Gastroesophageal sphincter (tissue), 4 donors: ENCODE results near the gene FHIT. TPM values are rescaled to one million over a fixed set of nuclear protein-coding genes. Genes with fewer than 3 reads are reported as not detected.

Source experiments
- ATAC-seq: fragments of 150-250 bp; one replicate; pipeline ENCODE4 v1.9.1; 2016; ENCODE audit warnings: mild to moderate bottlenecking, moderate library complexity
- H3K27ac ChIP-seq, 4 donors: fragments of 200-600 bp; sonication (generic) in 3 of 4; 1 replicate in 3 of 4; 2 replicates in 1 of 4; pipeline ENCODE4 v1.5.1; 2016 to 2019
- H3K27me3 ChIP-seq: fragments of 200-600 bp; sonication (generic); one replicate; pipeline ENCODE4 v1.5.1; 2019
- H3K36me3 ChIP-seq, 2 donors: fragments of 200-600 bp; sonication (generic); one replicate each; pipeline ENCODE4 v1.5.1; 2019; ENCODE audit warnings: control low read depth in 1 of 2
- H3K4me1 ChIP-seq, 3 donors: fragments of 200-600 bp; sonication (generic); 1 replicate in 2 of 3; 2 replicates in 1 of 3; pipeline ENCODE4 v1.5.1; 2016 to 2019; ENCODE audit warnings: control low read depth in 2 of 3
- H3K4me3 ChIP-seq, 2 donors: fragments of 200-600 bp; sonication (generic); one replicate each; pipeline ENCODE4 v1.5.1; 2019; ENCODE audit warnings: mild to moderate bottlenecking in 1 of 2, moderate library complexity in 1 of 2
- H3K9me3 ChIP-seq, 3 donors: fragments of 200-600 bp; sonication (generic); one replicate each; pipeline ENCODE4 v1.5.1; 2017 to 2019; ENCODE audit warnings: control low read depth in 2 of 3
- EP300 ChIP-seq: sonication (generic); formaldehyde crosslinking; IDR thresholded peaks from one replicate; pipeline ENCODE4 v1.6.1; 2017; ENCODE audit warnings: antibody characterized with exemption, mild to moderate bottlenecking
- POLR2A ChIP-seq, 2 donors: fragments of 450-650 bp; IDR thresholded peaks; one replicate each; pipeline ENCODE4 v1.6.1; 2017; ENCODE audit warnings: antibody characterized with exemption in 2 of 2, mild to moderate bottlenecking in 2 of 2, moderate library complexity in 1 of 2
- POLR2AphosphoS5 ChIP-seq: sonication (generic); formaldehyde crosslinking; IDR thresholded peaks from one replicate; pipeline ENCODE4 v1.6.1; 2017; ENCODE audit warnings: antibody characterized with exemption
- WGBS, 2 donors: methylation state at CpG; one replicate each; pipeline ENCODE4 v1.1.5; 2018; ENCODE audit warnings: low coverage in 1 of 2; 5-methylcytosine and 5-hydroxymethylcytosine counted together
- total RNA-seq, 4 donors: library from RNA; depleted of rRNA; stranded (reverse); fragments of >200 nt; gene quantifications; one replicate each; pipeline ENCODE4 v1.1.0, GENCODE V29; 2016
- TF ChIP-seq, protein P1 (sequence below), 4 experiments: fragments of 200-600 bp in 2 of 4; fragments of 450-650 bp in 2 of 4; sonication (generic) in 1 of 4; IDR thresholded peaks; one replicate each; pipeline ENCODE4 v1.5.1; 2017 to 2019; ENCODE audit warnings: antibody characterized with exemption in 4 of 4, mild to moderate bottlenecking in 2 of 4, moderate library complexity in 2 of 4

FHIT gene
- total RNA-seq, 4 donors from 2014 or later = 1.4 to 7.3 (median 3.9) TPM

DNA sequence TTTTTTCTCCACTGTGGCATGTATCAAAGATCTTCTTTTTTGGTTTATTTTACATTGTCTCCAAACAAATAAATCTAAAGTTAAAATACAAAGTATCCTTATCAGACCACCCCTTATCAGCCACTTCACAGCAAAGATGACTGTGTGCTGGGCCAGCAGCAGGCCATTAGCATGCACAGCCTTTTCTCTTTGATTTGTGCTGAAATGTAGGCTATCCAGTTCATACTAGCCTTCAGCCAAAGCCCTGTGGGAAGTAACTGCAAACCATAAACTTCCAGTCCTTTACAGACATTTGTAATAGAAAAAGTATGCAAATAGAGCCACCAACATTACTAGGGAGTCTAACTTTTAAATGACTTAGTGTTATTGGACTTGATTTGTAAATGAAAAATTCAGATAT, 816.3 kb downstream of the FHIT start:
- no peak overlapping the region for H3K27ac ChIP-seq
- ATAC-seq = no peak
- H3K36me3 ChIP-seq = no peaks in the 10 kb centered on the region
- no peaks in the 10 kb centered on the region for H3K9me3 ChIP-seq
- H3K4me3 ChIP-seq = no peak overlapping the region
- H3K27me3 ChIP-seq = no peaks in the 10 kb centered on the region
- TF ChIP-seq EP300 (no peak), POLR2A (IDR thresholded peaks at IDR 0.05) (no peak), POLR2AphosphoS5 (no peak)
- TF ChIP-seq, protein P1, sequence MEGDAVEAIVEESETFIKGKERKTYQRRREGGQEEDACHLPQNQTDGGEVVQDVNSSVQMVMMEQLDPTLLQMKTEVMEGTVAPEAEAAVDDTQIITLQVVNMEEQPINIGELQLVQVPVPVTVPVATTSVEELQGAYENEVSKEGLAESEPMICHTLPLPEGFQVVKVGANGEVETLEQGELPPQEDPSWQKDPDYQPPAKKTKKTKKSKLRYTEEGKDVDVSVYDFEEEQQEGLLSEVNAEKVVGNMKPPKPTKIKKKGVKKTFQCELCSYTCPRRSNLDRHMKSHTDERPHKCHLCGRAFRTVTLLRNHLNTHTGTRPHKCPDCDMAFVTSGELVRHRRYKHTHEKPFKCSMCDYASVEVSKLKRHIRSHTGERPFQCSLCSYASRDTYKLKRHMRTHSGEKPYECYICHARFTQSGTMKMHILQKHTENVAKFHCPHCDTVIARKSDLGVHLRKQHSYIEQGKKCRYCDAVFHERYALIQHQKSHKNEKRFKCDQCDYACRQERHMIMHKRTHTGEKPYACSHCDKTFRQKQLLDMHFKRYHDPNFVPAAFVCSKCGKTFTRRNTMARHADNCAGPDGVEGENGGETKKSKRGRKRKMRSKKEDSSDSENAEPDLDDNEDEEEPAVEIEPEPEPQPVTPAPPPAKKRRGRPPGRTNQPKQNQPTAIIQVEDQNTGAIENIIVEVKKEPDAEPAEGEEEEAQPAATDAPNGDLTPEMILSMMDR (IDR thresholded peaks at IDR 0.05) = no peak
- H3K4me1 ChIP-seq = no peaks in the 10 kb centered on the region

DNA sequence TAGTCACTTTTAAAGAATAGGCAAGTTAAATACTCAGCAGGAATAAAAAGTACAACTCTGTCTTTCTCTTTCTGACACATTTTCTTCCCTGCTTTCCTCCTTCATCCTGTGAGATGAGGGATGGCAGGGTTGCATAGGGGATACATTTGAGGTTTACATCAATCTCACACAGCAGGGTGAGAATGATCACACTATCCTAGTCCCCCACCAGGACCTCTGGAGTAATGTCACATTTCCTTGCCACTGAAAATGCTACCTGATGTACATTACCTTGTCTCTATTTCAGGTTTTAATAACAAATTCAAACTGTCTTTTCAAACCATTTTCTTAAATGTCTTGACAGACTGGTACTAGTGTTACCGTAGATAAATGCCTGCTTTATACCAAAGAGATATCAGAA, 816.9 kb downstream of the FHIT start:
- no peak overlapping the region for H3K4me3 ChIP-seq
- WGBS, 2 donors = 56 to 88% methylated on average over 1 of the region's 1 CpG
- no peak overlapping the region for H3K27ac ChIP-seq
- H3K9me3 ChIP-seq = no peaks in the 10 kb centered on the region
- TF ChIP-seq, protein P1 (IDR thresholded peaks at IDR 0.05) = no peak
- no peak for TF ChIP-seq POLR2AphosphoS5
- no peak for TF ChIP-seq EP300
- no peak for TF ChIP-seq POLR2A (IDR thresholded peaks at IDR 0.05)
- no peaks in the 10 kb centered on the region for H3K27me3 ChIP-seq
- no peaks in the 10 kb centered on the region for H3K4me1 ChIP-seq
- no peaks in the 10 kb centered on the region for H3K36me3 ChIP-seq
- ATAC-seq = no peak

- Histone ChIP-seq H3K27ac (no peak overlapping the region), H3K9me3 (no peaks in the 10 kb centered on the region), H3K27me3 (no peaks in the 10 kb centered on the region), H3K4me3 (no peak overlapping the region), H3K36me3 (no peaks in the 10 kb centered on the region), H3K4me1 (no peaks in the 10 kb centered on the region)
- no peak for ATAC-seq
- whole genome bisulfite sequencing, 2 donors = 38 to 43% methylated on average over 5 of the region's 5 CpGs
- TF ChIP-seq EP300 (no peak), POLR2A (IDR thresholded peaks at IDR 0.05) (no peak), POLR2AphosphoS5 (no peak)
- TF ChIP-seq, protein P1 (IDR thresholded peaks at IDR 0.05) = no peak
These were observed 819.7 kb downstream of the FHIT start for GRCh38 chr3:60431599-60431958.

- Histone ChIP-seq H3K27ac (no peak overlapping the region), H3K36me3 (no peaks in the 10 kb centered on the region), H3K4me3 (no peak overlapping the region), H3K4me1 (no peaks in the 10 kb centered on the region), H3K9me3 (no peaks in the 10 kb centered on the region), H3K27me3 (no peaks in the 10 kb centered on the region)
- no peak for ATAC-seq
- TF ChIP-seq EP300 = no peak
- TF ChIP-seq, protein P1 (IDR thresholded peaks at IDR 0.05) = no peak
- TF ChIP-seq POLR2A (IDR thresholded peaks at IDR 0.05) = no peak
- no peak for TF ChIP-seq POLR2AphosphoS5
- 95 to 100% methylated on average over 1 of the region's 1 CpG for WGBS, 2 donors
These were observed 821.0 kb downstream of the FHIT start for GRCh38 chr3:60430205-60430604.

DNA sequence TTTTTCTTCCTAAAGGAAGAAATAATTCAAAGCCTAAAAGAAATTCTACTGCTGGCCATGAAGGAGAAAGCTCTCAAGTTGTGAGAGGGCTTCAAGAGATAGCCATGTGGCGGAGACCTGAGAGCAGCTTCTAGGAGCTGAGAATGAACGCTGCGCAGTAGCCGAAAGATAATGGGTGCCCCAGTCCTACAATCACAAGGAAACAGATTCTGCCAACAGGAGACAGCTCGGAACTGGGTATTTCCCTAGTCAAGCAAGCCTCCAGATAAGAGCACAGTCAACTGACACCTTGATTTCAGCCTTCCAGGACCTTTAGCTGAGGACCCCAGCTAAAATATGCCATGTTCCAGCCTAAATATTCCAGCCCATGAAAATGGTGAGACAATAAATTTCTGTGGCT, 824.1 kb downstream of the FHIT start:
- TF ChIP-seq POLR2AphosphoS5 (no peak), EP300 (no peak), POLR2A (IDR thresholded peaks at IDR 0.05) (no peak)
- TF ChIP-seq, protein P1 (IDR thresholded peaks at IDR 0.05) = no peak
- Histone ChIP-seq H3K4me1 (no peaks in the 10 kb centered on the region), H3K27me3 (no peaks in the 10 kb centered on the region), H3K9me3 (no peaks in the 10 kb centered on the region), H3K36me3 (no peaks in the 10 kb centered on the region), H3K4me3 (no peak overlapping the region), H3K27ac (no peak overlapping the region)
- no peak for ATAC-seq
- WGBS, 2 donors = 98% methylated on average over 5 of the region's 5 CpGs; no CpG with 5 or more reads in 1 of the 2 donors
